ENCODE measurements around the gene EIF4A2.

DNA sequence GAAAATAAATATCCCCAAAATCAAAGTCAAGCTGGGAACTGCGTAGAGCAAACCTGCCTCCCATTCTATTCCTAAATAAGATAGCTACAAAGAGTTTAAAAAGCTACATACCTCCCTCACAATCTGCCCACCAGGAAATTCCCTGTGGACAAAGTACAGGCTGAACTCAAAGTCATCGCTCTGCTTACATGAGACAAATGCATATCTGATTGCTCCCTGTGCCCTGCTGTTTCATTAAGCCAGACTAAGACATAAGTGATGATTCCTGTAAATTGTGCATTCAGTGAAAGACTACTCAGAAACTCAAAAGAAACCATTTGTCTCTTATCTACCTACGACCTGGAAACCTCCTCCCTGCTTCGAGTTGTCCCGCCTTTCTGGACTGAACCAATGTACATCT, 28.5 kb upstream of the EIF4A2 start:
- TF ChIP-seq, protein P1, sequence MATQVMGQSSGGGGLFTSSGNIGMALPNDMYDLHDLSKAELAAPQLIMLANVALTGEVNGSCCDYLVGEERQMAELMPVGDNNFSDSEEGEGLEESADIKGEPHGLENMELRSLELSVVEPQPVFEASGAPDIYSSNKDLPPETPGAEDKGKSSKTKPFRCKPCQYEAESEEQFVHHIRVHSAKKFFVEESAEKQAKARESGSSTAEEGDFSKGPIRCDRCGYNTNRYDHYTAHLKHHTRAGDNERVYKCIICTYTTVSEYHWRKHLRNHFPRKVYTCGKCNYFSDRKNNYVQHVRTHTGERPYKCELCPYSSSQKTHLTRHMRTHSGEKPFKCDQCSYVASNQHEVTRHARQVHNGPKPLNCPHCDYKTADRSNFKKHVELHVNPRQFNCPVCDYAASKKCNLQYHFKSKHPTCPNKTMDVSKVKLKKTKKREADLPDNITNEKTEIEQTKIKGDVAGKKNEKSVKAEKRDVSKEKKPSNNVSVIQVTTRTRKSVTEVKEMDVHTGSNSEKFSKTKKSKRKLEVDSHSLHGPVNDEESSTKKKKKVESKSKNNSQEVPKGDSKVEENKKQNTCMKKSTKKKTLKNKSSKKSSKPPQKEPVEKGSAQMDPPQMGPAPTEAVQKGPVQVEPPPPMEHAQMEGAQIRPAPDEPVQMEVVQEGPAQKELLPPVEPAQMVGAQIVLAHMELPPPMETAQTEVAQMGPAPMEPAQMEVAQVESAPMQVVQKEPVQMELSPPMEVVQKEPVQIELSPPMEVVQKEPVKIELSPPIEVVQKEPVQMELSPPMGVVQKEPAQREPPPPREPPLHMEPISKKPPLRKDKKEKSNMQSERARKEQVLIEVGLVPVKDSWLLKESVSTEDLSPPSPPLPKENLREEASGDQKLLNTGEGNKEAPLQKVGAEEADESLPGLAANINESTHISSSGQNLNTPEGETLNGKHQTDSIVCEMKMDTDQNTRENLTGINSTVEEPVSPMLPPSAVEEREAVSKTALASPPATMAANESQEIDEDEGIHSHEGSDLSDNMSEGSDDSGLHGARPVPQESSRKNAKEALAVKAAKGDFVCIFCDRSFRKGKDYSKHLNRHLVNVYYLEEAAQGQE (IDR thresholded peaks at IDR 0.05; ENCODE audit: low read depth): no peak
- no peak for TF ChIP-seq EGR1 (IDR thresholded peaks at IDR 0.05)
- TF ChIP-seq, protein P2, sequence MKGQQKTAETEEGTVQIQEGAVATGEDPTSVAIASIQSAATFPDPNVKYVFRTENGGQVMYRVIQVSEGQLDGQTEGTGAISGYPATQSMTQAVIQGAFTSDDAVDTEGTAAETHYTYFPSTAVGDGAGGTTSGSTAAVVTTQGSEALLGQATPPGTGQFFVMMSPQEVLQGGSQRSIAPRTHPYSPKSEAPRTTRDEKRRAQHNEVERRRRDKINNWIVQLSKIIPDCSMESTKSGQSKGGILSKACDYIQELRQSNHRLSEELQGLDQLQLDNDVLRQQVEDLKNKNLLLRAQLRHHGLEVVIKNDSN (IDR thresholded peaks at IDR 0.05): no peak
- TF ChIP-seq NFIC (IDR thresholded peaks at IDR 0.05): no peak
- no peak for TF ChIP-seq CREB1 (IDR thresholded peaks at IDR 0.05; ENCODE audit: low read depth)
- no peak for TF ChIP-seq TEAD4 (IDR thresholded peaks at IDR 0.05)
- TF ChIP-seq FOXM1 (IDR thresholded peaks at IDR 0.05; ENCODE audit: borderline replicate concordance, low read depth): no peak
- TF ChIP-seq TAF1 (IDR thresholded peaks at IDR 0.05; ENCODE audit: low read depth): no peak
- TF ChIP-seq YY1 (IDR thresholded peaks at IDR 0.05; ENCODE audit: low read depth): no peak

Measured in Ishikawa (cell line).